Karpas-422 (cell line): ENCODE data around the gene ZDHHC9. TPM values are rescaled to one million over a fixed set of nuclear protein-coding genes. Genes with fewer than 3 reads are reported as not detected.
"Not testable (repeated sequence)": the region's sequence is repeated elsewhere in the genome, so short reads cannot be mapped to it uniquely, and the experiment has no call there.

ENCODE experiments used
- DNase-seq: peaks from one replicate; pipeline ENCODE4 v3.0.0-alpha.2; 2015
- H2AFZ ChIP-seq: fragments of 200-600 bp; sonication (generic); 2 replicates; pipeline ENCODE4 v1.6.1; 2014; ENCODE audit warnings: antibody characterized with exemption, low read length, mixed read lengths
- H3K27ac ChIP-seq: fragments of 200-600 bp; sonication (generic); 2 replicates; pipeline ENCODE4 v1.5.1; 2014; ENCODE audit warnings: mild to moderate bottlenecking, low read length, moderate library complexity
- H3K27me3 ChIP-seq: fragments of 200-600 bp; sonication (generic); 2 replicates; pipeline ENCODE4 v1.6.1; 2014; ENCODE audit warnings: low read length, mixed read lengths
- H3K36me3 ChIP-seq: fragments of 200-600 bp; sonication (generic); 2 replicates; pipeline ENCODE4 v1.6.1; 2014; ENCODE audit warnings: low read length, mixed read lengths; ENCODE audit not compliant: insufficient read depth
- H3K4me1 ChIP-seq: fragments of 200-600 bp; sonication (generic); 2 replicates; pipeline ENCODE4 v1.6.1; 2014; ENCODE audit warnings: mild to moderate bottlenecking, low read length, mixed read lengths
- H3K4me2 ChIP-seq: fragments of 200-600 bp; sonication (generic); 2 replicates; pipeline ENCODE4 v1.6.1; 2014; ENCODE audit warnings: low read length, low read depth, mild to moderate bottlenecking; ENCODE audit not compliant: poor library complexity, severe bottlenecking
- H3K4me3 ChIP-seq: fragments of 200-600 bp; sonication (generic); 2 replicates; pipeline ENCODE4 v1.5.1; 2014; ENCODE audit warnings: mild to moderate bottlenecking, antibody characterized with exemption, low read length, mixed read lengths
- H3K79me2 ChIP-seq: fragments of 200-600 bp; sonication (generic); 2 replicates; pipeline ENCODE4 v1.6.1; 2014; ENCODE audit warnings: mild to moderate bottlenecking, low read length, mixed read lengths
- H3K9ac ChIP-seq: fragments of 200-600 bp; sonication (generic); 2 replicates; pipeline ENCODE4 v1.6.0; 2014; ENCODE audit warnings: low read length
- H3K9me2 ChIP-seq: fragments of 200-600 bp; sonication (generic), shearing (Covaris generic); replicated peaks from 2 replicates; pipeline ENCODE4 v1.6.0; 2014; ENCODE audit warnings: mild to moderate bottlenecking, low read length, moderate library complexity; ENCODE audit not compliant: insufficient read depth
- H3K9me3 ChIP-seq: fragments of 300-700, 200-600 bp; sonication (generic); 2 replicates; pipeline ENCODE4 v1.6.1; 2014; ENCODE audit warnings: low read length, mixed read lengths
- H4K20me1 ChIP-seq: fragments of 200-600 bp; sonication (generic); 2 replicates; pipeline ENCODE4 v1.6.1; 2014; ENCODE audit warnings: mild to moderate bottlenecking, antibody characterized with exemption, low read length, low read depth; ENCODE audit not compliant: insufficient read depth
- total RNA-seq: library from RNA; depleted of rRNA; stranded (reverse); fragments of >200 nt; shearing (Covaris generic); gene quantifications from 2 replicates; pipeline ENCODE4 v1.2.3, GENCODE V29; 2014; ENCODE audit warnings: low replicate concordance; rRNA removed

Gene ZDHHC9
- total RNA-seq = 15.2 and 18.4 TPM in 2 replicates

DNA sequence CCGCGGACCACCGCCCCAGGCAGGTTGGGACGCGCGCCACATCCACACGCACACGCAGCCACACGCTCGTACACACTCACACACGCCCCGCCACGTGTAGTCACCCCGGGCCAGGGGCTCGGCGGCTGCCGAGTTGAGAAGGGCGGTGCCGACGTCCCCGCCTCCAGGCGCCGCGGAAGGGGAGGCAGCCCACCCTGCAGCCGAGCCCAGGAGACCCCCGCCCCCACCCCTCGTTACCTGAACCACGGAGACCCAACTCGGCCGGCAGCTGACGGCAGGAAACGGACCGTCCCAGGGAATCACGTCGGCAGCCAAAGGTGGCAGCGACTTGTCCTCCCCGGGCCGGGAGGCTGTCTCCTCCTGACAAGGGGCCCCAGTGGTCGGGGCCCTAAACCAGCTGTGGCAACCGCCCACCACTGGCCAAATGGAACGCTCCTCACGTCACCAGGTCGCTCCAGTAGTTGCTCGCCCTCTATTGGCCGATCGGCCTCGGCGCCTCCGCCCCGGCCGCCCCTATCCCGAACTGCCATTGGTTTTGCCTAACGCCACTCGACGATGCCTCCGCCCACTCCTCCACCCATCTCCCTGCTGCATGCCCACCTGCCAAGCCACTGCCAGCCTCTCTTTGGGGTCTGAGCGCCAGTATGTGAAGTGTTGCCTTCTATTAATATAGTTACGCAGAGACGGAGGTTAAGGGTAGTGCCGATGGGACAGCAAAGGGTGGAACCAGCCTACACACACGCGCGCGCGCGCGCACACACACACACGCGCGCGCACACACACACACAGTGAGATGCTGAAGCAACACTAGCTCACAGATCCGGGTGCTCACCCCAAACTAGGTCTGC, at the start of gene ZDHHC9:
ZDHHC9 (minus strand) TSS at position 428 of the 848 bp plus-strand sequence. CDS start 1,941 bp downstream, outside the sequence.
- Histone ChIP-seq H3K27me3 (no peaks in the 10 kb centered on the region), H3K9me3 (no peaks in the 10 kb centered on the region), H3K36me3 (no peaks in the 10 kb centered on the region), H3K4me2 (peak within 1 kb of the TSS; percentile 68), H3K4me1 (peaks cover 25% of the 10 kb centered on the region), H3K27ac (no peak within 1 kb of the TSS), H3K79me2 (peaks cover 25% of the 10 kb centered on the region), H4K20me1 (no peaks in the 10 kb centered on the region), H3K4me3 (peak within 1 kb of the TSS; percentile 82), H3K9me2 (no peaks in the 10 kb centered on the region), H3K9ac (peak within 1 kb of the TSS; percentile 71), H2AFZ (peak within 1 kb of the TSS; percentile 88; the same call in 1 of the 2 replicates)
- peak; percentile 93 for DNase-seq

DNA sequence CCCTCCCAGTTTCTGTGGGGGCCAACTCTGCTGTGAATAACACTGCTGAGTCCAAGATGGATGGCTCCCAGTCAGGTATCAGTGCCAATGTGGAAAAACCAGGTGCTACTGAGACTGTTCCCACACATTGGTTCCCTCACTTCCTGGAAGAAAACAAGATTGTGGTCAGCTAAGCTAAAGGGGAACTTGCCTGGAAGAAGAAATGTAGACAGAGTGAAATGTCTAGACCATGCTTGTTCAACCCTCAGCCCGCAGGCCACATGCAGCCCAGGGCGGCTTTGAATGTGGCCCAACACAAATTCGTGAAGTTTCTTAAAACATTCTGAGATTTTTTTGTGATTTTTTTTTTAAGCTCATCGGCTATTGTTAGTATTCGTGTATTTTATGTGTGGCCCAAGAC, 33.7 kb upstream of the ZDHHC9 start:
- no peak overlapping the region for H3K4me3 ChIP-seq
- no peaks in the 10 kb centered on the region for H3K79me2 ChIP-seq
- peaks cover 3% of the 10 kb centered on the region; the same call in 1 of the 2 replicates for H3K4me1 ChIP-seq
- DNase-seq = no peak
- no peak overlapping the region for H2AFZ ChIP-seq
- no peak overlapping the region for H3K9ac ChIP-seq
- no peak overlapping the region for H3K27ac ChIP-seq
- H4K20me1 ChIP-seq = no peaks in the 10 kb centered on the region
- H3K9me2 ChIP-seq = no peaks in the 10 kb centered on the region
- H3K36me3 ChIP-seq = no peaks in the 10 kb centered on the region
- no peak overlapping the region for H3K4me2 ChIP-seq
- no peaks in the 10 kb centered on the region for H3K27me3 ChIP-seq
- H3K9me3 ChIP-seq = no peaks in the 10 kb centered on the region

DNA sequence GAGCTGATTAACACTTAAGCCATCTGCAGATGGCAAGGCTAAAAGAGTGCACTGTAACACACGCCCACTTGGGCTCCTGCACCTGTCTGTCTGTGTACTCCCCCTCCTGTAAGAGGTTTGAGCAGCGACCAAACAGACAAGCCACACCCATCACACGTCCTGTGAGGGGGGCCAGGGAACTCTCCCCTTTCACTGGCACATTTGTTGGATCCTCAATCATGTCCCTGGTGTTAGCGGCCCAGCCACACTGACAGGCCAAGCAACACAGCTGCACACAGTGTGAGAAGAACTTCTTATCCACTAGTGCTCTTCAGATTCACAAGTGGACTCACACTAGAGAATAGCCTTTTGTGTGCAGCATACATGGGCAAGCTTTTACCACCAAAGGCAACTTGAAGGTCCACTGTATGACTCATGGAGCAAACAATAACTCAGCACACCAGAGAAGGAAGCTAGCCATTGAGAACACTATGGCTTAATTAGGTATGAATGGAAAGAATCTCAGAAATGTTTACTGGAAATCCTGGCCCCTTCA, 33.2 kb upstream of the ZDHHC9 start:
- Histone ChIP-seq H3K27me3 (no peaks in the 10 kb centered on the region), H3K27ac (no peak overlapping the region), H3K79me2 (no peaks in the 10 kb centered on the region), H2AFZ (no peak overlapping the region), H3K9me3 (no peaks in the 10 kb centered on the region), H3K4me2 (no peak overlapping the region), H3K4me3 (no peak overlapping the region), H3K4me1 (peaks cover 3% of the 10 kb centered on the region; the same call in 1 of the 2 replicates), H3K9ac (no peak overlapping the region), H3K9me2 (no peaks in the 10 kb centered on the region), H3K36me3 (no peaks in the 10 kb centered on the region), H4K20me1 (no peaks in the 10 kb centered on the region)
- no peak for DNase-seq

DNA sequence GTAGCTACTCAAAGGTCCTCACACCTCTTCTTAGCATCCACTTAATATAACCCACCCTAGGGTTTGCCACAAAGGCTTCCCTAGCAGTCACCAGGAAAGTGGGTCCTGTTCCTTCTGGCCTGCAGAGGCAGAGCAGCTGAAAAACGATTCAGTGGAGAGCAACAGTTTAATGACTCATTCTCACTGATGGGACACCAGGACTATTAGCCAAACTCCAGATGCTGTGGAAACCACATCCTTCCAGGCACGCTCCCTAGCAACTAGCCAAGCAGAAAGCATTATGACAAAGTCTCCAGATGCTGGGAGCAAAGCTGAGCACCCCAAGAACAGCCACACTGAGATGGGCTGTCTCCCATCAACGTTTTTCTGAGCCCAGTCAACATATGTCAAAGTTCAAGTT, 32.0 kb upstream of the ZDHHC9 start:
- Histone ChIP-seq H3K27me3 (no peaks in the 10 kb centered on the region), H3K4me2 (no peak overlapping the region), H3K36me3 (no peaks in the 10 kb centered on the region), H3K4me1 (peaks cover 7% of the 10 kb centered on the region; the same call in 1 of the 2 replicates), H2AFZ (no peak overlapping the region), H3K9me3 (no peaks in the 10 kb centered on the region), H3K4me3 (no peak overlapping the region), H4K20me1 (no peaks in the 10 kb centered on the region), H3K27ac (no peak overlapping the region), H3K9me2 (no peaks in the 10 kb centered on the region), H3K9ac (no peak overlapping the region), H3K79me2 (no peaks in the 10 kb centered on the region)
- DNase-seq = no peak

DNA sequence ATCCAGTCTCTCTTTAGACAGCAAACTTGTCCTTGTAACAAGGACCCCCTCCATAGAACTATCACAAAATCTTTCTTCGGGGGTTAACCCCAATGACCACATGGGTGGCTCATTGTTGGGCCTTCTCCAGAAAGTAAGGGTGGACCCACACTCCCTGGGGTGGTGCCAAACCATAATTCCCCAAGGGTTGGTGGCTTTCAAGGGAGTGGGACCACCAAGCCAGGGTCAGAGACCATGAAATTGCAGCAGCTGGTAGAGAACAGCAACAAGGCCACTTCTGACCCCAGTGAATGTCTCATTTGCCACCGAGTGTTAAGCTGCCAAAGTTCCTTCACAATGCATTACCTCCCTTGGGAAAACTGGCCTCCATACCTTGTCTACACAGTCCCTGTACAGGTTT, 28.8 kb upstream of the ZDHHC9 start:
- H3K27me3 ChIP-seq = no peaks in the 10 kb centered on the region
- H3K4me1 ChIP-seq = peaks cover 7% of the 10 kb centered on the region; the same call in 1 of the 2 replicates
- DNase-seq = no peak
- H3K4me3 ChIP-seq = no peak overlapping the region
- no peak overlapping the region for H3K9ac ChIP-seq
- H3K36me3 ChIP-seq = no peaks in the 10 kb centered on the region
- H3K4me2 ChIP-seq = no peak overlapping the region
- H3K9me3 ChIP-seq = no peaks in the 10 kb centered on the region
- H3K79me2 ChIP-seq = no peaks in the 10 kb centered on the region
- H2AFZ ChIP-seq = no peak overlapping the region
- no peaks in the 10 kb centered on the region for H3K9me2 ChIP-seq
- no peak overlapping the region for H3K27ac ChIP-seq
- no peaks in the 10 kb centered on the region for H4K20me1 ChIP-seq

DNA sequence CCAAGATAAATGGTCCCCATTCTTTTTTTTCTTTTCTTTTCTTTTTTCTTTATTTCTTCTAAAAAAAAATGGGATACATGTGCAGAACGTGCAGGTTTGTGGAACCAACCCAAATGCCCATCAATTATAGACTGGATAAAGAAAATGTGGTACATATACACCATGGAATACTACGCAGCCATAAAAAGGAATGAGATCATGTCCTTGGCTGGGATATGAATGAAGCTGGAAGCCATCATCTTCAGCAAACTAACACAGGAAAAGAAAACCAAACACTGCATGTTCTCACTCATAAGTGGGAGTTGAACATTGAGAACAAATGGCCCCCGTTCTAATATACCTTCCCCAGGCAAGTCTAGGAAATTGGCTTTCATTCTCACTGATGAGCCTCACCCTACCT, 22.6 kb upstream of the ZDHHC9 start:
- not testable (repeated sequence) for H2AFZ ChIP-seq, H3K4me1 ChIP-seq, H4K20me1 ChIP-seq, DNase-seq, H3K9me2 ChIP-seq, H3K36me3 ChIP-seq, H3K4me3 ChIP-seq, H3K9ac ChIP-seq, H3K4me2 ChIP-seq, H3K79me2 ChIP-seq, H3K27ac ChIP-seq, H3K9me3 ChIP-seq, H3K27me3 ChIP-seq

DNA sequence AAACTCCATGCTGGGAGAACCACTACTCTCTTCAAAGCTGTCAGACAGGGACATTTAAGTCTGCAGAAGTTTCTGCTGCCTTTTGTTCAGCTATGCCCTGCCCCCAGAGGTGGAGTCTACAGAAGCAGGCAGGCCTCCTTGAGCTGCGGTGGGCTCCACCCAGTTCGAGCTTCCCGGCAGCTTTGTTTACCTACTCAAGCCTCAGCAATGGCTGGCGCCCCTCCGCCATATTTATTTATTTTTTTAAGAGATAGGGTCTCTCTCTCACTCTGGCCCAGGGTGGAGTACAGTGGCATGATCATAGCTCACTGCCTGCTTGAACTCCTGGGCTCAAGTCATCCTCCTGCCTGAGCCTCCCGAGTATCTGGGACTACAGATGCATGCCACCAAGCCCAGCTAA, 15.4 kb upstream of the ZDHHC9 start:
- H3K9me2 ChIP-seq, H3K4me3 ChIP-seq, H3K36me3 ChIP-seq, DNase-seq, H3K27ac ChIP-seq, H3K9ac ChIP-seq, H3K4me2 ChIP-seq, H3K4me1 ChIP-seq, H2AFZ ChIP-seq, H3K27me3 ChIP-seq, H3K79me2 ChIP-seq, H4K20me1 ChIP-seq, H3K9me3 ChIP-seq: not testable (repeated sequence)

DNA sequence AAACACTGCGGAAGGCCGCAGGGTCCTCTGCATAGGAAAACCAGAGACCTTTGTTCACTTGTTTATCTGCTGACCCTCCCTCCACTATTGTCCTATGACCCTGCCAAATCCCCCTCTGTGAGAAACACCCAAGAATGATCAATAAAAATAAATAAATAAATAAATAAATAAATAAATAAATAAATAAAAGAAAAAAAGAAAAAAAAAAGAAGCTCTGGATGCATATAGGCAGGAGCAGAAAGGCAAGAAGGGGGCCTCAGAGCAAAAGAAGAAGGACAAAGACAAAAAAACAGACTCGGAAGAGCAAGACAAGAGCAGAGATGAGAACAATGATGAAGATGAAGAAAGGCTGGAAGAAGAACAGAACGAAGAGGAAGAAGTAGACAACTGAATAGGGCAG, 8.1 kb upstream of the ZDHHC9 start:
- H3K4me3 ChIP-seq, H3K9me3 ChIP-seq, H3K4me1 ChIP-seq, DNase-seq, H3K27ac ChIP-seq, H3K36me3 ChIP-seq, H2AFZ ChIP-seq, H3K9ac ChIP-seq, H4K20me1 ChIP-seq, H3K79me2 ChIP-seq, H3K9me2 ChIP-seq, H3K4me2 ChIP-seq, H3K27me3 ChIP-seq: not testable (repeated sequence)
